Measurements from ENCODE around the gene FXYD7. TPM values are rescaled to one million over a fixed set of nuclear protein-coding genes. Genes with fewer than 3 reads are reported as not detected.
"Not testable (repeated sequence)": the region's sequence is repeated elsewhere in the genome, so short reads cannot be mapped to it uniquely, and the experiment has no call there.

The FXYD7 gene
- total and polyA plus RNA-seq, 9 donors, result 0.30 to 2.8 (median 0.80) TPM; not detected in 2

DNA sequence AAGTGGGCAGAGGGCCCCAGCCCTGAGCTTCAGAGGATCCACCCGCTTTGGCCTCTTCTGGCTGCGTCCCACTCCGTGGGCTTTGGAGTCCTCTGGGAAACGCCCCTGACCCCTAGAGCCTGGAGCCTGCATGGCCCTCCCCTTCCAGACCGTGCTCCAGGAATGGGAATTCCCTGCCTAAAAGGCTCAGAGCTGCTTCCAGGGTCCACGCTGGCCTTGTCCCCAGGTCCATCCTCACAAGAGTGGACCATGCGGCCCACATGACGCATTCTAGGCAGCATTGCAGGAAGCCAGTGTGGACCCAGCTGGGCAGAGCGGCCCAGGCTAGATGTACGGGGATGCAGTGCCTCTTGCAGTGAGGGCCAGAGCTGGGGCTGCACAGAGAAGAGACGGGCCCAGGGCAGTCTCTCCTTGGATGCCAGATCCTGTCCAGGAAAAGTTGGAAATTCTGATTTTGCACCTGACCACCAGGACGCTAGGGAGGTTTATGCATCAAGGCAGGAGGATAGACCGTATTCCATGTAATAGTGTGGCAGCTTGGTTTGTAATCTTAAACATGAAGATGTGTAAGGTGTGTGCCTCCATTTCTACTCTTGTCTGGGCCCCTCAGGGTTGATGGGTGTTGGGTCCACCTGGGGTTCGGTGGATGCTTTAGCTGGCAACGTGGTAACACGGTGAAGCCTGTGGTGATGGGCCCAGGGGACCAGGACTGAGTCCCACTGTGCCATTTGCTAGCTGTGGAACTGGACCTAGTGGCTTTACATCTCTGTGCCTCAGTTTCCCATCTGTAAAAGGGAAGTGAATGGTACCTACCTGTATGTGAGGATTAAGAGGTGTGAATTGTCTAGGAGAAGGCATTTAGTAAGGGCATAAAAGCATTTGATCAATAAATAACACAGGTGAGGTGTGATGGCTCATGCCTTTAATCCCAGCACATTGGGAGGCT is 42.2 kb upstream of the FXYD7 start:
- Histone ChIP-seq H3K4me1 (ENCODE audit: insufficient read depth) (no peaks in the 10 kb centered on the region), H3K4me3 (no peak overlapping the region), H3K27me3 (no peaks in the 10 kb centered on the region), H3K27ac (no peak overlapping the region), H3K9me3 (no peaks in the 10 kb centered on the region), H3K36me3 (no peaks in the 10 kb centered on the region)
- WGBS, 3 donors, result 56 to 65% (median 64%) methylated on average over 16 of the region's 16 CpGs
- intact Hi-C loops (cut with DNase I), result no loop called here
- TF ChIP-seq POLR2A (IDR thresholded peaks at IDR 0.05), result no peak
- TF ChIP-seq, protein P1, sequence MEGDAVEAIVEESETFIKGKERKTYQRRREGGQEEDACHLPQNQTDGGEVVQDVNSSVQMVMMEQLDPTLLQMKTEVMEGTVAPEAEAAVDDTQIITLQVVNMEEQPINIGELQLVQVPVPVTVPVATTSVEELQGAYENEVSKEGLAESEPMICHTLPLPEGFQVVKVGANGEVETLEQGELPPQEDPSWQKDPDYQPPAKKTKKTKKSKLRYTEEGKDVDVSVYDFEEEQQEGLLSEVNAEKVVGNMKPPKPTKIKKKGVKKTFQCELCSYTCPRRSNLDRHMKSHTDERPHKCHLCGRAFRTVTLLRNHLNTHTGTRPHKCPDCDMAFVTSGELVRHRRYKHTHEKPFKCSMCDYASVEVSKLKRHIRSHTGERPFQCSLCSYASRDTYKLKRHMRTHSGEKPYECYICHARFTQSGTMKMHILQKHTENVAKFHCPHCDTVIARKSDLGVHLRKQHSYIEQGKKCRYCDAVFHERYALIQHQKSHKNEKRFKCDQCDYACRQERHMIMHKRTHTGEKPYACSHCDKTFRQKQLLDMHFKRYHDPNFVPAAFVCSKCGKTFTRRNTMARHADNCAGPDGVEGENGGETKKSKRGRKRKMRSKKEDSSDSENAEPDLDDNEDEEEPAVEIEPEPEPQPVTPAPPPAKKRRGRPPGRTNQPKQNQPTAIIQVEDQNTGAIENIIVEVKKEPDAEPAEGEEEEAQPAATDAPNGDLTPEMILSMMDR (IDR thresholded peaks at IDR 0.05), result no peak
- TF ChIP-seq EP300 (IDR thresholded peaks at IDR 0.05), result no peak
- DNase-seq, result no peak

DNA sequence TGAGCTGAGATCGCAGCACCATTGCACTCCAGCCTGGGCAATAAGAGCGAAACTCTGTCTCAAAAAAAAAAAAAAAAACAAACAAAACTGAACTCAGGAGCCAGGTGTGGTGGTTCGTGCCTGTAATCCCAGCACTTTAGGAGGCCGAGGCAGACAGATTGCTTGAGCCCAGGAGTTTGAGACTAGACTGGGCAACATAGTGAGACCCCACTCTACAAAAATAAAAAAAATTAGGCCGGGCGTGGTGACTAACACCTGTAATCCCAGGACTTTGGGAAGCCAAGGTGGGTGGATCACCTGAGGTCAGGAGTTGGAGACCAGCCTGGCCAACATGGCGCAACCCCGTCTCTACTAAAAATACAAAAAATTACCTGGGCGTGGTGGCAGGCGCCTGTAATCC is 41.1 kb upstream of the FXYD7 start:
- H3K4me3 ChIP-seq; H3K27me3 ChIP-seq; H3K9me3 ChIP-seq; intact Hi-C loops (cut with DNase I); H3K4me1 ChIP-seq (ENCODE audit: insufficient read depth); H3K27ac ChIP-seq; DNase-seq; H3K36me3 ChIP-seq: not testable (repeated sequence)
- 92 to 95% (median 94%) methylated on average over 10 of the region's 10 CpGs for WGBS, 3 donors

DNA sequence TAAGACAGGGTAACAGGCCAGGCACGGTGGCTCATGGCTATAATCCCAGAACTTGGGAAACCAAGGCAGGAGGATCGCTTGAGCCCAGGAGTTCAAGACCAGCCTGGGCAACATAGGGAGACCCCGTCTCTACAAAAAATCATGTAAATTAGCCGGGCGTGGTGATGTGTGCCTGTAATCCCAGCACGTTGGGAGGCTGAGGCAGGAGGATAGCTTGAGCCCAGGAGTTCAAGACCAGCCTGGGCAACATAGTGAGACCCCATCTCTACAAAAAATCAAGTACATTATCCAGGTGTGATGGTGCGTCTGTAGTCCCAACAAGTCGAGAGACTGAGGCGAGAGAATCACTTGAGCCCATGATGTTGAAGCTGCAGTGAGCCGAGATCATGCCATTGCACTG is 39.4 kb upstream of the FXYD7 start:
- H3K36me3 ChIP-seq; intact Hi-C loops (cut with DNase I); H3K4me3 ChIP-seq; H3K27ac ChIP-seq; DNase-seq; H3K27me3 ChIP-seq; H3K4me1 ChIP-seq (ENCODE audit: insufficient read depth); H3K9me3 ChIP-seq: not testable (repeated sequence)
- 73 to 77% (median 74%) methylated on average over 10 of the region's 10 CpGs for WGBS, 3 donors

DNA sequence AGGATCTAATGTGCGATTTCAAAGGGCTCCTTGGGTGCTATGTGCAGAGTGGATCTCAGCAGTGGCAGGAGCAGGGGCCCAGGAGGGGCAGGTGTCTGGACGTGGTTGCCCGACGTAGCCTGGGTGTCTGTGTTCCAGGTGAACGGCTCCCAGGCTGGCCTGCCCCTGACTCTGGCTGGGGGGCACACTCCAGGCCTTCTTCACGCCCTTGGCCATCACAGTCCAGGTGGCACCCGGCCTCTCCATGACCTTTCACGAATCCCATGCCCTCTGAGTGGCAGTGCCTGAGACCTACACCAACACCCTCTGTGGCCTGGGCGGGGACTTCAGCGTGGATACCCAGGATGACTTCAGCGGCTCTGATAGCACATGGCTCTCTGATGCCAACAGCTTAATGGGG is 38.7 kb upstream of the FXYD7 start:
- intact Hi-C loops (cut with DNase I), result no loop called here
- Histone ChIP-seq H3K27me3 (no peaks in the 10 kb centered on the region), H3K4me1 (ENCODE audit: insufficient read depth) (no peaks in the 10 kb centered on the region), H3K9me3 (no peaks in the 10 kb centered on the region), H3K4me3 (no peak overlapping the region), H3K36me3 (no peaks in the 10 kb centered on the region), H3K27ac (no peak overlapping the region)
- no peak for DNase-seq
- TF ChIP-seq POLR2A (IDR thresholded peaks at IDR 0.05) (no peak), EP300 (IDR thresholded peaks at IDR 0.05) (no peak)
- TF ChIP-seq, protein P1 (IDR thresholded peaks at IDR 0.05), result no peak
- WGBS, 3 donors, result 83 to 90% (median 84%) methylated on average over 10 to 11 of the region's 11 CpGs

DNA sequence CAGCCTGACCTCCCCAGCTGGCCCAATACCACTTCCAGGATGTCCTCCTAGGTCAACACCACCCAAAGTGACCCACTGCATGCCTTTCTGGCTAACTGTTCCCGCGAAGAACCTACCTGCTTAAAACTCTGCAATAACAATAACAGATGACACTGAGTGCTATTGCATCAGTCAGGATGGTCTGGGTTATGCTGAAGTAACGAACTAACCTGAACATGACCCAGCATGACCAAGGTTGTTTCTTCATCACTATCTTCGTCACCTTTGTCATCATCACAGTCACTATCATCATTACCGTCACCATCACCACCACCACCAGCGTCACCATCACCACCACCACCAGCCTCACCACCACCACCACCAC is 38.0 kb upstream of the FXYD7 start:
- TF ChIP-seq EP300 (IDR thresholded peaks at IDR 0.05) (no peak), POLR2A (IDR thresholded peaks at IDR 0.05) (no peak)
- H3K27me3 ChIP-seq, result no peaks in the 10 kb centered on the region
- H3K9me3 ChIP-seq, result no peaks in the 10 kb centered on the region
- intact Hi-C loops (cut with DNase I), result no loop called here
- no peaks in the 10 kb centered on the region for H3K36me3 ChIP-seq
- no peak overlapping the region for H3K27ac ChIP-seq
- H3K4me1 ChIP-seq (ENCODE audit: insufficient read depth), result no peaks in the 10 kb centered on the region
- WGBS, 3 donors, result 96 to 98% (median 96%) methylated on average over 6 of the region's 6 CpGs
- DNase-seq, result no peak
- no peak overlapping the region for H3K4me3 ChIP-seq
